Measurements from ENCODE around the gene DHX40. TPM values are rescaled to one million over a fixed set of nuclear protein-coding genes. Genes with fewer than 3 reads are reported as not detected.

Gene DHX40
- polyA plus RNA-seq, 1 experiment = 19.0 TPM

DNA sequence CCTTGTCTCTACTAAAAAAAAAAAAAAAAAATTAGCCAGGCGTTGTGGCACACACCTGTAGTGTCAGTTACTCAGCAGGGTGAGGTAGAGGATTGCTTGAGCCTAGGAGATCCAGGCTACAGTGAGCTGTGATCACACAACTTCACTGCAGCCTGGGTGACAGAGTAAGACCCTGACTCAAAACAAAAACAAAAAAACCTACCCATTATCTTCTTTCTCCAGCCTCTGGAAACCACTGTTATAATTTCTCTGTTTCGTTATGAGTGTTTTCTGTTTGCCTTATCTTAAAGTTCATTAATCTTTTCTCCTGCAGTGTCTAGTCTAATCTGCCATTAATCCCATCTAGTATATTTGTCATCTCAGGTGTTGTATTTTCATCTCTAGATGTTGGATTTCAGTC, 35.7 kb downstream of the DHX40 start:
- no peak for DNase-seq (ENCODE audit: low read depth)
- peaks cover 8% of the 10 kb centered on the region for H3K36me3 ChIP-seq (ENCODE audit: control insufficient read depth, insufficient read depth, low read length)
- H3K27me3 ChIP-seq (ENCODE audit: control insufficient read depth, insufficient read depth, low read length) = no peaks in the 10 kb centered on the region
- CTCF ChIA-PET = interaction anchor here (1.3 kb wide), 1 partner anchor 18 kb away, joined by 5 read pairs; no protein-coding TSS in a partner anchor
- no peak overlapping the region for H3K4me3 ChIP-seq (ENCODE audit: low read depth, low read length)
- TF ChIP-seq CTCF (IDR thresholded peaks at IDR 0.05; ENCODE audit: insufficient read depth, low read depth, low read length) = no peak
- POLR2A ChIA-PET = no interaction called here

- POLR2A ChIA-PET = no interaction called here
- CTCF ChIA-PET = no interaction called here
Observed at GRCh38 chr17:59607061-59607460, 41.7 kb downstream of the DHX40 start.

GRCh38 chr17:59607817-59608403, 42.5 kb downstream of the DHX40 start:
- ChIA-PET CTCF (interaction anchor here (1.6 kb wide), 1 partner anchor 12 kb away, joined by 5 read pairs; the partner anchor contains the start of gene CLTC), POLR2A (no interaction called here)
- Histone ChIP-seq H3K36me3 (ENCODE audit: control insufficient read depth, insufficient read depth, low read length) (peaks cover 4% of the 10 kb centered on the region), H3K4me3 (ENCODE audit: low read depth, low read length) (no peak overlapping the region), H3K27me3 (ENCODE audit: control insufficient read depth, insufficient read depth, low read length) (no peaks in the 10 kb centered on the region)
- DNase-seq (ENCODE audit: low read depth) = no peak
- TF ChIP-seq CTCF (IDR thresholded peaks at IDR 0.05; ENCODE audit: insufficient read depth, low read depth, low read length) = no peak

More at GRCh38 chr17:59607061-59607460, 41.7 kb downstream of the DHX40 start:
- Histone ChIP-seq H3K4me3 (ENCODE audit: low read depth, low read length) (no peak overlapping the region), H3K36me3 (ENCODE audit: control insufficient read depth, insufficient read depth, low read length) (peaks cover 7% of the 10 kb centered on the region), H3K27me3 (ENCODE audit: control insufficient read depth, insufficient read depth, low read length) (no peaks in the 10 kb centered on the region)
- no peak for TF ChIP-seq CTCF (IDR thresholded peaks at IDR 0.05; ENCODE audit: insufficient read depth, low read depth, low read length)
- no peak for DNase-seq (ENCODE audit: low read depth)

GRCh38 chr17:59611503-59611902, 46.1 kb downstream of the DHX40 start:
- CTCF ChIA-PET = no interaction called here

More at GRCh38 chr17:59611503-59611902, 46.1 kb downstream of the DHX40 start:
- no peak for DNase-seq (ENCODE audit: low read depth)
- Histone ChIP-seq H3K27me3 (ENCODE audit: control insufficient read depth, insufficient read depth, low read length) (no peaks in the 10 kb centered on the region), H3K4me3 (ENCODE audit: low read depth, low read length) (no peak overlapping the region), H3K36me3 (ENCODE audit: control insufficient read depth, insufficient read depth, low read length) (peaks cover 3% of the 10 kb centered on the region)
- no peak for TF ChIP-seq CTCF (IDR thresholded peaks at IDR 0.05; ENCODE audit: insufficient read depth, low read depth, low read length)
- POLR2A ChIA-PET = no interaction called here
